AG10803 (cell line): ENCODE data around the gene RAD52.

Experiments used
- DNase-seq: peaks from one replicate; pipeline ENCODE4 v3.0.0; 2010; ENCODE audit warnings: low read depth
- H3K4me3 ChIP-seq: 2 replicates; pipeline ENCODE4 v1.5.1; 2011; ENCODE audit warnings: mild to moderate bottlenecking, low read length, control low read depth
- TF ChIP-seq, protein P1 (sequence below): conservative IDR thresholded peaks from 2 replicates; pipeline ENCODE4 v1.5.1; 2011; ENCODE audit warnings: mild to moderate bottlenecking, low read length, control low read depth, inconsistent platforms

RAD52 gene

DNA sequence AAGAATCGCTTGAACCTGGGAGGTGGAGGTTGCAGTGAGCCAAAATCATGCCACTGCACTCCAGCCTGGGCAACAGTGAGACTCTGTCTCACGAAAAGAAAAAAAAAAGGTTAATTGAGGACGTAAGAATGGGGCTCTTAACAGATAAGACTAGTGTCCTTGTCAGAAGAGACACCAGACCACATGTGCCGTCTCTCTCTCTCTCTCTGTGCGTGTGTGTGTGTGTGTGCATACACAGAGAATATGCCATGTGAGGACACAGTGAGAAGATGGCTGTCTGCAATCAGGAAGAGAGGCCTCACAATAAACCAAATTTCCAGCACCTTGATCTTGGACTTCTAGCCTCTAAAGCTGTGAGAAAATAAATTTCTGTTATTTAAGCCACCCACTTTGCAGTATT, 29.9 kb upstream of the RAD52 start:
- H3K4me3 ChIP-seq: no peak overlapping the region
- TF ChIP-seq, protein P1, sequence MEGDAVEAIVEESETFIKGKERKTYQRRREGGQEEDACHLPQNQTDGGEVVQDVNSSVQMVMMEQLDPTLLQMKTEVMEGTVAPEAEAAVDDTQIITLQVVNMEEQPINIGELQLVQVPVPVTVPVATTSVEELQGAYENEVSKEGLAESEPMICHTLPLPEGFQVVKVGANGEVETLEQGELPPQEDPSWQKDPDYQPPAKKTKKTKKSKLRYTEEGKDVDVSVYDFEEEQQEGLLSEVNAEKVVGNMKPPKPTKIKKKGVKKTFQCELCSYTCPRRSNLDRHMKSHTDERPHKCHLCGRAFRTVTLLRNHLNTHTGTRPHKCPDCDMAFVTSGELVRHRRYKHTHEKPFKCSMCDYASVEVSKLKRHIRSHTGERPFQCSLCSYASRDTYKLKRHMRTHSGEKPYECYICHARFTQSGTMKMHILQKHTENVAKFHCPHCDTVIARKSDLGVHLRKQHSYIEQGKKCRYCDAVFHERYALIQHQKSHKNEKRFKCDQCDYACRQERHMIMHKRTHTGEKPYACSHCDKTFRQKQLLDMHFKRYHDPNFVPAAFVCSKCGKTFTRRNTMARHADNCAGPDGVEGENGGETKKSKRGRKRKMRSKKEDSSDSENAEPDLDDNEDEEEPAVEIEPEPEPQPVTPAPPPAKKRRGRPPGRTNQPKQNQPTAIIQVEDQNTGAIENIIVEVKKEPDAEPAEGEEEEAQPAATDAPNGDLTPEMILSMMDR: no peak
- no peak for DNase-seq

GRCh38 chr12:977156-977555, 27.7 kb upstream of the RAD52 start:
- TF ChIP-seq, protein P1: no peak
- H3K4me3 ChIP-seq: no peak overlapping the region
- no peak for DNase-seq

- TF ChIP-seq, protein P1: no peak
- H3K4me3 ChIP-seq: no peak overlapping the region
- DNase-seq: no peak
These were observed 27.1 kb upstream of the RAD52 start for GRCh38 chr12:976644-977043.

DNA sequence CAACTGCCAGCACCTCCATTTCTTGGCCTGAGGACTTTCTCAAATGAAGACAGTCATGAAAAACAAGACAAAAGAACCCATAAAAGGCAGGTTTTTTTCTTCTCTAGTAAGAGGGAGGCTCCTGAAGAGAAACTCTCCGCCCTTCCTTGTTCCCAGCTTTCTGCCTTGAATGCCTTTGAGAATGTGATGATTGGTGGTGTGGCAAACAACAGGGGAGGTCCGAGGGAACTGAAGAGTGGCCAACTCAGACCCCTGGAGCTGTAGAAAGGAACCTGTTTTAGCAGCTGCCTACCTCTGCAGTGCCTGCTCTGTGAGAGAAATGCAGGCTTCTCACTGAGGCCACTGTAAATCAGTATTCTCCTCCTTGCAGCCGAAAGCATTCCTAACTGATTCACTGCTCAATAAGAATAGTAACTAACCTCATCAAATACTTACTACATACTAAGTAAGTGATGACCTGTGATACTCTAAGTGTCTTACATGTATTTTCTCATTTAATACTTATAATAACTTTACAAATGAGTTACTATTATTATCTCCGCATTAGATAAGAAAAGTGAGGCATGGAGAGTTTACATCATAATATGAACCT, 24.9 kb upstream of the RAD52 start:
- no peak overlapping the region for H3K4me3 ChIP-seq
- no peak for DNase-seq
- TF ChIP-seq, protein P1: no peak

DNA sequence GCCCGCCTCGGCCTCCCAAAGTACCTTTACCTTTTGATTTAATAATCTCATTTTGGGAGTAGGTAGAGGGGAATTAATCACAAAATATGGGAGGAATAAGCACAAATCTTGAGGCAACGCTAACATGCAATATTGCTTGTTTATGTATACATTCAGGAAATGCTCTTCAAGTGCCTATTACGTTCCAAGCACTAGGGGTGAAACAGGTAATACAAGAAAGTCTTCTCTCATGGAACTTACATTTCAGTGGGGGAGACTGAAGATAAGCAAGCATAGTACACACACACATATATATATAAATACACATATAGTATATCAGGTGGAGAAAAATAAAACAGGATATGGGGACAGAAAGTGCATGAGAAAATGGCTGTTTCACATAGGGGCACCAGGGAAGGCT, 22.5 kb upstream of the RAD52 start:
- H3K4me3 ChIP-seq: no peak overlapping the region
- TF ChIP-seq, protein P1: no peak
- no peak for DNase-seq

DNA sequence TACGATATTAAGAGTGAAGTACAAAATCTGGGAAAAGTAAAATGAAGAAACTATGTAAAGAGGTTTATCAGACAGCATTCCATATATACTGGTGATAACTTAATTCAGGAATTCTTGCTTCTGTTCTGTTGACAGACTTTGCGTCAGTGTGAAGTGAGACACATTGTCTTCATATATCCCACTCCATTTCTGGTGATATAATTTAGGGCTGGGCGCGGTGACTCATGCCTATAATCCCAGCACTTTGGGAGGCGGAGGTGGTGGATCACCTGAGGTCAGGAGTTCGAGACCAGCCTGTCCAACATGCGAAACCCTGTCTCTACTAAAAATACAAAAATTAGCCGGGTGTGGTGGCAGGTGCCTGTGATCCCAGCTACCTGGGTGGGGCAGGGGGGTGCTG, 20.3 kb upstream of the RAD52 start:
- TF ChIP-seq, protein P1: no peak
- no peak overlapping the region for H3K4me3 ChIP-seq
- no peak for DNase-seq

DNA sequence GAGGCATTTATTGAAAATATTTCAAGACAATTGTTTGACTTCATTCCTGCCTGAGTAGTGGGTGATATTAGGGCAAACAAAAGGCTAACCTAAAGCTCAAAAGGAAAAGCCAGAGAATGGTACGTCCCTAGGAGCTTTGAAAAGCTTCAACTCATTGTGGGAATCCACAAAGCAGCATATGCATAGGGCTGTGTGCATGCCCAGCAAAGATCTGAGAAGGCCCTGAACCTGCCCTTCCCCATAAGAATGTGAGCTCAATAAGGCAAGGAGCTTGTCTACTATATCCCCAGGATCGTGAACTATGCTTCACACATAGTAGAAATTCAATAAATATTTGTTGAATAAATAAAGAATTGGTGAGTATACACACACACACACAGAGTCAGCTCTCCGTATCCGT, 19.1 kb upstream of the RAD52 start:
- TF ChIP-seq, protein P1: no peak
- H3K4me3 ChIP-seq: no peak overlapping the region
- no peak for DNase-seq
